Loucy (cell line): Measurements from ENCODE around the gene TASP1.
"Not testable (repeated sequence)": the region's sequence is repeated elsewhere in the genome, so short reads cannot be mapped to it uniquely, and the experiment has no call there.

Experiments used
- H2AFZ ChIP-seq: fragments of 200-600 bp; sonication (generic); 2 replicates; pipeline ENCODE4 v1.6.0; 2016; ENCODE audit warnings: antibody characterized with exemption, mild to moderate bottlenecking, low read length, moderate library complexity
- H3F3A ChIP-seq: fragments of 200-600 bp; 2 replicates; pipeline ENCODE4 v1.6.0; 2016; ENCODE audit warnings: antibody characterized with exemption, low read depth, mild to moderate bottlenecking
- H3K27me3 ChIP-seq: fragments of 200-600 bp; sonication (generic); 2 replicates; pipeline ENCODE4 v1.6.1; 2014; ENCODE audit warnings: low read length, mild to moderate bottlenecking; ENCODE audit not compliant: insufficient read depth, poor library complexity, severe bottlenecking
- H3K36me3 ChIP-seq: fragments of 200-600 bp; sonication (generic); 2 replicates; pipeline ENCODE4 v1.6.1; 2016; ENCODE audit warnings: low read length; ENCODE audit not compliant: insufficient read depth
- H3K4me1 ChIP-seq: fragments of 200-600 bp; sonication (generic); 2 replicates; pipeline ENCODE4 v1.5.1; 2014; ENCODE audit warnings: low read length, mild to moderate bottlenecking; ENCODE audit not compliant: insufficient read depth, poor library complexity, severe bottlenecking
- H3K4me2 ChIP-seq: fragments of 200-600 bp; sonication (generic); 2 replicates; pipeline ENCODE4 v1.6.0; 2014; ENCODE audit warnings: antibody characterized with exemption, low read length, low read depth, mild to moderate bottlenecking; ENCODE audit not compliant: poor library complexity, severe bottlenecking
- H3K4me3 ChIP-seq: fragments of 200-600 bp; sonication (generic); 2 replicates; pipeline ENCODE4 v1.5.1; 2014; ENCODE audit warnings: low read length, mild to moderate bottlenecking, mixed read lengths; ENCODE audit not compliant: poor library complexity, severe bottlenecking
- H3K79me2 ChIP-seq: fragments of 200-600 bp; sonication (generic); 2 replicates; pipeline ENCODE4 v1.6.1; 2014; ENCODE audit warnings: low read length; ENCODE audit not compliant: insufficient read depth
- H3K9ac ChIP-seq: fragments of 200-600 bp; sonication (generic); 2 replicates; pipeline ENCODE4 v1.6.0; 2014; ENCODE audit warnings: mild to moderate bottlenecking, low read depth, low read length, moderate library complexity; ENCODE audit not compliant: poor library complexity, severe bottlenecking
- H3K9me2 ChIP-seq: fragments of 200-600 bp; sonication (generic); replicated peaks from 2 replicates; pipeline ENCODE4 v1.6.1; 2016; ENCODE audit warnings: low read depth, low read length, mixed read lengths
- H3K9me3 ChIP-seq: fragments of 200-600 bp; sonication (generic); 2 replicates; pipeline ENCODE4 v1.6.1; 2014; ENCODE audit warnings: mild to moderate bottlenecking, antibody characterized with exemption, low read length, low read depth; ENCODE audit not compliant: insufficient read depth
- H4K20me1 ChIP-seq: fragments of 200-600 bp; sonication (generic); 2 replicates; pipeline ENCODE4 v1.6.0; 2014; ENCODE audit warnings: antibody characterized with exemption, low read length, mild to moderate bottlenecking; ENCODE audit not compliant: insufficient read depth, poor library complexity, severe bottlenecking
- CTCF ChIP-seq: fragments of 200-600 bp; sonication (generic); conservative IDR thresholded peaks from 2 replicates; pipeline ENCODE4 v1.5.1; 2014; ENCODE audit warnings: mild to moderate bottlenecking, antibody characterized with exemption, low read length
- EZH2phosphoT487 ChIP-seq: fragments of 200-600 bp; IDR thresholded peaks from 2 replicates; pipeline ENCODE4 v1.6.1; 2018; ENCODE audit warnings: antibody characterized with exemption, mild to moderate bottlenecking, moderate library complexity, borderline replicate concordance

TASP1 gene

GRCh38 chr20:13364278-13365170 lies 274.2 kb downstream of the TASP1 start:
- Histone ChIP-seq H3K4me3 (no peak overlapping the region), H3K9me3 (no peaks in the 10 kb centered on the region)

GRCh38 chr20:13363473-13363872 lies 275.3 kb downstream of the TASP1 start:
- Histone ChIP-seq H3K79me2 (no peaks in the 10 kb centered on the region), H3K9ac (no peak overlapping the region), H3K27me3 (no peaks in the 10 kb centered on the region), H4K20me1 (no peaks in the 10 kb centered on the region), H3K9me3 (no peaks in the 10 kb centered on the region), H3F3A (no peaks in the 10 kb centered on the region), H3K36me3 (no peaks in the 10 kb centered on the region), H3K4me1 (no peaks in the 10 kb centered on the region), H3K4me3 (no peak overlapping the region), H2AFZ (no peak overlapping the region), H3K9me2 (no peaks in the 10 kb centered on the region), H3K4me2 (no peak overlapping the region)
- no peak for TF ChIP-seq EZH2phosphoT487
- no peak for TF ChIP-seq CTCF

More at GRCh38 chr20:13364278-13365170, 274.2 kb downstream of the TASP1 start:
- no peaks in the 10 kb centered on the region for H4K20me1 ChIP-seq
- TF ChIP-seq CTCF (no peak), EZH2phosphoT487 (no peak)
- H3K27me3 ChIP-seq: no peaks in the 10 kb centered on the region
- H3K9me2 ChIP-seq: no peaks in the 10 kb centered on the region
- H3K4me2 ChIP-seq: no peak overlapping the region
- no peaks in the 10 kb centered on the region for H3K79me2 ChIP-seq
- H3K4me1 ChIP-seq: no peaks in the 10 kb centered on the region
- no peak overlapping the region for H2AFZ ChIP-seq
- no peak overlapping the region for H3K9ac ChIP-seq
- no peaks in the 10 kb centered on the region for H3F3A ChIP-seq
- H3K36me3 ChIP-seq: no peaks in the 10 kb centered on the region

GRCh38 chr20:13362165-13362564 lies 276.6 kb downstream of the TASP1 start:
- H4K20me1 ChIP-seq, H3K4me3 ChIP-seq, H3K4me2 ChIP-seq, H3F3A ChIP-seq, H3K79me2 ChIP-seq, H3K36me3 ChIP-seq, H3K9me3 ChIP-seq, H3K27me3 ChIP-seq, H3K9me2 ChIP-seq, H3K4me1 ChIP-seq, H3K9ac ChIP-seq, H2AFZ ChIP-seq: not testable (repeated sequence)

DNA sequence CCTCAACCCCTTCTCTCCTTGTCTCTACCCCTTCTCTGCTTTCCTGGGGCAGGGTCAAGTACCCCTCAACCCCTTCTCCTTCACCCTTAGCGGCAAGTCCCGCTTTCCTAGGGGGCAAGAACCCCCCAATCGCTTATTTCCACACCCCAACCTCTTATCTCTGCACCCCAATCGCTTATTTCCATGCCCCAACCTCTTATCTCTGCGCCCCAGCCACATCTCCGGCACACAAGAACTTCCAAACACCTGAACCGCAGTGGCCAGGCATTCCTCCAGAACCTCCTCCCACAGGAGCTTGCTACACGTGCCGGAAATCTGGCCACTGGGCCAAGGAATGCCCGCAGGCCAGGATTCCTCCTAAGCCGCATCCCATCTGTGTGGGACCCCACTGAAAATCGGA lies 279.8 kb downstream of the TASP1 start:
- not testable (repeated sequence) for H3K36me3 ChIP-seq, H3K9me2 ChIP-seq, H3K4me1 ChIP-seq, H3K4me3 ChIP-seq, H3K4me2 ChIP-seq, H3K27me3 ChIP-seq, H3K79me2 ChIP-seq, H3K9me3 ChIP-seq, H3F3A ChIP-seq, H3K9ac ChIP-seq, H4K20me1 ChIP-seq, H2AFZ ChIP-seq

GRCh38 chr20:13357782-13358181 lies 280.9 kb downstream of the TASP1 start:
- H3K79me2 ChIP-seq, H3F3A ChIP-seq, H3K36me3 ChIP-seq, H3K4me1 ChIP-seq, H3K9me3 ChIP-seq, H3K27me3 ChIP-seq, H2AFZ ChIP-seq, H3K4me2 ChIP-seq, H3K4me3 ChIP-seq, H3K9ac ChIP-seq, H3K9me2 ChIP-seq, H4K20me1 ChIP-seq: not testable (repeated sequence)
